Thyroid gland (tissue), 4 donors: Measurements from ENCODE around the gene C11orf98. TPM values are rescaled to one million over a fixed set of nuclear protein-coding genes. Genes with fewer than 3 reads are reported as not detected.
A peak's percentile ranks its signal among the peaks of the same experiment; 100 is the strongest.
"Not testable (repeated sequence)": the region's sequence is repeated elsewhere in the genome, so short reads cannot be mapped to it uniquely, and the experiment has no call there.

Experiments
- DNase-seq, 2 donors: peaks; one replicate each; pipeline ENCODE4 v3.0.0-alpha.2; 2019
- H3K27ac ChIP-seq, 3 donors: fragments of 200-600 bp; sonication (generic); 1 replicate in 2 of 3; 2 replicates in 1 of 3; pipeline ENCODE4 v1.5.1; 2016 to 2019; ENCODE audit warnings: mild to moderate bottlenecking in 1 of 3, moderate library complexity in 1 of 3
- H3K27me3 ChIP-seq: fragments of 200-600 bp; sonication (generic); one replicate; pipeline ENCODE4 v1.5.1; 2019
- H3K36me3 ChIP-seq, 2 donors: fragments of 200-600 bp; sonication (generic); one replicate each; pipeline ENCODE4 v1.5.1; 2016 to 2019
- H3K4me1 ChIP-seq, 2 donors: fragments of 200-600 bp; sonication (generic); one replicate each; pipeline ENCODE4 v1.5.1; 2017 to 2019
- H3K4me3 ChIP-seq, 3 donors: fragments of 200-600 bp; sonication (generic); replicated peaks in 1 of 3; 1 replicate in 2 of 3; 2 replicates in 1 of 3; pipeline ENCODE4 v1.5.1; 2016; ENCODE audit warnings: mild to moderate bottlenecking in 1 of 3
- H3K9me3 ChIP-seq: fragments of 200-600 bp; sonication (generic); one replicate; pipeline ENCODE4 v1.5.1; 2017
- POLR2A ChIP-seq, 2 donors: fragments of 450-650 bp; IDR thresholded peaks; one replicate each; pipeline ENCODE4 v1.6.1; 2017; ENCODE audit warnings: antibody characterized with exemption in 2 of 2, mild to moderate bottlenecking in 2 of 2, moderate library complexity in 1 of 2
- WGBS, 2 donors: methylation state at CpG; one replicate each; pipeline ENCODE4 v1.1.5; 2017; 5-methylcytosine and 5-hydroxymethylcytosine counted together
- intact Hi-C: fragments of 100-400 bp; cut with DNase I; formaldehyde crosslinking; loops from one replicate; pipeline ENCODE4 v1.15.1; 2023
- total RNA-seq, 4 donors: library from RNA; depleted of rRNA; stranded (reverse); fragments of >200 nt; gene quantifications; one replicate each; pipeline ENCODE4 v1.2.3, GENCODE V29; 2016
- TF ChIP-seq, protein P1 (sequence below), 6 experiments: fragments of 200-600 bp in 3 of 6; fragments of 450-650 bp in 3 of 6; sonication (generic) in 3 of 6; IDR thresholded peaks; one replicate each; pipeline ENCODE4 v1.5.1; 2016 to 2019; ENCODE audit warnings: antibody characterized with exemption in 6 of 6, mild to moderate bottlenecking in 2 of 6, inconsistent platforms in 1 of 6, moderate library complexity in 1 of 6

The C11orf98 gene
- total RNA-seq, 4 donors from 2014 or later = 24.1 to 34.5 (median 29.6) TPM

DNA sequence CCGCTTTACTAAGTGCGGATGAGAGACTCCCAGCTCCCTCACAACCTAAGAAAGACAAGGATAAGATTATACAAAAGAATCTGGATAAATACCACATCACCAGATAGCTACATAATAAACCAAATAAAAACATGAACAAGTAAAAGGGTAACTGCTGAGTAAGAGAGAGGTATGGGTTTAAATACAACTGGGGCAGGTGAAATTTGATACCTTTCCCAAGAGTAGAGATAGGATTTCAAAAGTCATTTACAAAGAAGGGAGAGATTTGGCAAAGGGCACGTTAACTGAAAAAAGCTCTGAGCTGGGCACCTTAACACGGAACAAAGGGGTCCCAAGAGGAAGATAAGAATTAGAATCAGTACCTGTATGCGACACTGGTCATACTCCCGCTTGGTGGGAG lies 12.1 kb upstream of the C11orf98 start:
- Histone ChIP-seq H3K4me1 (peaks cover 13 to 32% of the 10 kb centered on the region in 2 donors), H3K36me3 (peaks cover 12% of the 10 kb centered on the region in 2 donors), H3K4me3 (no peak overlapping the region), H3K9me3 (no peaks in the 10 kb centered on the region), H3K27ac (no peak overlapping the region), H3K27me3 (no peaks in the 10 kb centered on the region)
- no peak for TF ChIP-seq POLR2A (IDR thresholded peaks at IDR 0.05)
- TF ChIP-seq, protein P1, sequence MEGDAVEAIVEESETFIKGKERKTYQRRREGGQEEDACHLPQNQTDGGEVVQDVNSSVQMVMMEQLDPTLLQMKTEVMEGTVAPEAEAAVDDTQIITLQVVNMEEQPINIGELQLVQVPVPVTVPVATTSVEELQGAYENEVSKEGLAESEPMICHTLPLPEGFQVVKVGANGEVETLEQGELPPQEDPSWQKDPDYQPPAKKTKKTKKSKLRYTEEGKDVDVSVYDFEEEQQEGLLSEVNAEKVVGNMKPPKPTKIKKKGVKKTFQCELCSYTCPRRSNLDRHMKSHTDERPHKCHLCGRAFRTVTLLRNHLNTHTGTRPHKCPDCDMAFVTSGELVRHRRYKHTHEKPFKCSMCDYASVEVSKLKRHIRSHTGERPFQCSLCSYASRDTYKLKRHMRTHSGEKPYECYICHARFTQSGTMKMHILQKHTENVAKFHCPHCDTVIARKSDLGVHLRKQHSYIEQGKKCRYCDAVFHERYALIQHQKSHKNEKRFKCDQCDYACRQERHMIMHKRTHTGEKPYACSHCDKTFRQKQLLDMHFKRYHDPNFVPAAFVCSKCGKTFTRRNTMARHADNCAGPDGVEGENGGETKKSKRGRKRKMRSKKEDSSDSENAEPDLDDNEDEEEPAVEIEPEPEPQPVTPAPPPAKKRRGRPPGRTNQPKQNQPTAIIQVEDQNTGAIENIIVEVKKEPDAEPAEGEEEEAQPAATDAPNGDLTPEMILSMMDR (IDR thresholded peaks at IDR 0.05) = no peak
- no peak for DNase-seq
- intact Hi-C loops = no loop called here
- WGBS, 2 donors = 84 to 86% methylated on average over 6 of the region's 6 CpGs

DNA sequence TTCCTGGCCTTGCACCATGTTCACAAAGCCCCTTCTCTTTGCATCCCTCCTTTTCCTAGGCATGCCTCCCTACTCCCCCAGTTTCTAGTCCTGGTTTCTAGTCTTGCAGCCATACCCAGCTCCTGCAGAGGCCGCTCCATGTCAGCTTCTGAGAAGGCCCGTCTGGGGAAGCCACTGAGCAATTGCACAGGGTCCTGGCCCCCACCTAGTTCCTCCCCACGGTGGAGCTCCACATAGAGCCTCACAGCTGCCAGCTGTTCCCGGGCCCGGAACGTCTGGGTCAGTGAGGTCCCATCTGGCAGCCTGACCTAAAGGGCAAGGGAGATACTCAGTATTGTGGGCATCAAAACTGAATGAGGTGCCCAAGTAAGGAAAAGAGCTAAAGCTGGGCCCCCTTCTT lies 11.7 kb upstream of the C11orf98 start:
- intact Hi-C loops = no loop called here
- Histone ChIP-seq H3K27me3 (no peaks in the 10 kb centered on the region), H3K9me3 (no peaks in the 10 kb centered on the region), H3K27ac (no peak overlapping the region), H3K36me3 (peaks cover 12% of the 10 kb centered on the region in 2 donors), H3K4me1 (peaks cover 13 to 33% of the 10 kb centered on the region in 2 donors), H3K4me3 (no peak overlapping the region)
- no peak for DNase-seq
- no peak for TF ChIP-seq POLR2A (IDR thresholded peaks at IDR 0.05)
- TF ChIP-seq, protein P1 (IDR thresholded peaks at IDR 0.05) = no peak
- 76 to 77% methylated on average over 6 of the region's 6 CpGs for WGBS, 2 donors

DNA sequence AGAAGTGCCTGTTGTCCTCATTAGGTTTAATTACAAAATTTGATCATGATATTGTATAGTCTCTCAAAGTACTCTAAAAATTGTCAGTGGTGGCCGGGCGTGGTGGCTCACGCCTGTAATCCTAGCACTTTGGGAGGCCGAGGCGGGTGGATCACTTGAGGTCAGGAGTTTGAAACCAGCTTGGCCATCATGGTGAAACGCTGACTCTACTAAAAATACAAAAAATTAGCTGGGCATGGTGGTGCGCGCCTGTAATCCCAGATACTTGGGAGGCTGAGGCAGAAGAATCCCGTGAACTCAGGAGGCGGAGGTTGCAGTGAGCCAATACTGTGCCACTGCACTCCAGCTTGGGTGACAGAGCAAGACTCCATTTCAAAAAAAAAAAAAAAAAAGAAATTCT lies 10.4 kb upstream of the C11orf98 start:
- H3K27ac ChIP-seq, DNase-seq, intact Hi-C loops, H3K4me3 ChIP-seq, H3K27me3 ChIP-seq, H3K9me3 ChIP-seq: not testable (repeated sequence)
- 88 to 98% methylated on average over 10 of the region's 10 CpGs for WGBS, 2 donors
- peaks cover 12% of the 10 kb centered on the region in 2 donors for H3K36me3 ChIP-seq
- peaks cover 17 to 39% of the 10 kb centered on the region in 2 donors for H3K4me1 ChIP-seq

DNA sequence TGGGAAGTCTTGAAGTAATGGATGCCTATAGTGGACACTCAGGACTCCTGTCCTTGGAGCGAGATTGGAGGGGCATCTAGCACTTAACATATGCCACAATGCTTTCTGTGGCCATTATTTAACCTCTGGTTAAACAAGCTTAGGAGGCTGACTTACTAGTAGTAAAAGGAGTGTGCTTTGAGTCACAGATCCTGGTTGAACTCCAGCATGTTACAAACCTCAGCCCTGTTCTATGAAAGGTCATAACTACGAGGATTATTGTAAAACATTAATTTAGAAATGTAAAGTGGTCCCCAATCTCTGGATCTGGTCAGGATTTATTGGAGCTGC lies 8.2 kb upstream of the C11orf98 start:
- intact Hi-C loops = no loop called here
- Histone ChIP-seq H3K27ac (no peak overlapping the region), H3K9me3 (no peaks in the 10 kb centered on the region), H3K36me3 (peaks cover 12% of the 10 kb centered on the region in 2 donors), H3K27me3 (no peaks in the 10 kb centered on the region), H3K4me3 (no peak overlapping the region), H3K4me1 (peaks cover 13 to 33% of the 10 kb centered on the region in 2 donors)
- no peak for DNase-seq
- TF ChIP-seq, protein P1 (IDR thresholded peaks at IDR 0.05) = no peak
- no peak for TF ChIP-seq POLR2A (IDR thresholded peaks at IDR 0.05)
- WGBS, 2 donors = 89 to 98% methylated on average over 2 of the region's 2 CpGs

DNA sequence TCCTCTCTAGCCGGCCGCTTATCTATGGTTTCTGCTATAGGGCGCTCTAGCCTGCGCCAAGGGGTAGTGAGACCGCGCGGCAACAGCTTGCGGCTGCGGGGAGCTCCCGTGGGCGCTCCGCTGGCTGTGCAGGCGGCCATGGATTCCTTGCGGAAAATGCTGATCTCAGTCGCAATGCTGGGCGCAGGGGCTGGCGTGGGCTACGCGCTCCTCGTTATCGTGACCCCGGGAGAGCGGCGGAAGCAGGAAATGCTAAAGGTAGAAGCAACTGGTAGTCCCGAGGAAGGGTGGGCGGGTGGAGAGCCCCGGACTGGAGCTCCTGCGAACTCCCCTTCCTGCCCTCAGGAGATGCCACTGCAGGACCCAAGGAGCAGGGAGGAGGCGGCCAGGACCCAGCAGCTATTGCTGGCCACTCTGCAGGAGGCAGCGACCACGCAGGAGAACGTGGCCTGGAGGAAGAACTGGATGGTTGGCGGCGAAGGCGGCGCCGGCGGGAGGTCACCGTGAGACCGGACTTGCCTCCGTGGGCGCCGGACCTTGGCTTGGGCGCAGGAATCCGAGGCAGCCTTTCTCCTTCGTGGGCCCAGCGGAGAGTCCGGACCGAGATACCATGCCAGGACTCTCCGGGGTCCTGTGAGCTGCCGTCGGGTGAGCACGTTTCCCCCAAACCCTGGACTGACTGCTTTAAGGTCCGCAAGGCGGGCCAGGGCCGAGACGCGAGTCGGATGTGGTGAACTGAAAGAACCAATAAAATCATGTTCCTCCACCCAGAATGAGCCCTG lies 6.8 kb upstream of the C11orf98 start, which contains the start of the genes LBHD1 and UQCC3:
LBHD1 (minus strand) TSS at position 660 of the 782 bp plus-strand sequence. CDS start 2,236 bp downstream, outside the sequence.
UQCC3 (plus strand) TSS at position 66 of the 782 bp plus-strand sequence; CDS start at position 139, 73 bp downstream.
- intact Hi-C loops = no loop called here
- no peaks in the 10 kb centered on the region for H3K9me3 ChIP-seq
- WGBS, 2 donors = 0% methylated on average over 24 to 37 of the region's 59 CpGs
- peak; percentile 76 to 77 for DNase-seq
- peaks cover 12 to 27% of the 10 kb centered on the region in 2 donors for H3K4me1 ChIP-seq
- no peaks in the 10 kb centered on the region for H3K27me3 ChIP-seq
- H3K36me3 ChIP-seq = peaks cover 2 to 4% of the 10 kb centered on the region in 2 donors
- H3K4me3 ChIP-seq = peak within 1 kb of the TSS; percentile 45 to 80 (median 67)
- TF ChIP-seq POLR2A (IDR thresholded peaks at IDR 0.05) = peak in 1 of 2 donors; percentile 74
- TF ChIP-seq, protein P1 (IDR thresholded peaks at IDR 0.05) = peak in 1 of 6 experiments; percentile 7
- peak within 1 kb of the TSS; percentile 77 to 92 (median 86) for H3K27ac ChIP-seq
